Measurements from ENCODE around the gene CHCHD6.

Gene CHCHD6

GRCh38 chr3:126768903-126769302, 64.9 kb downstream of the CHCHD6 start:
- H3K9me3 Mint-ChIP-seq, result peaks cover 51% of the 10 kb centered on the region
- no peak overlapping the region for H3K27ac Mint-ChIP-seq
- TF ChIP-seq CTCF (IDR thresholded peaks at IDR 0.05), result no peak
- DNase-seq, result no peak
- no peaks in the 10 kb centered on the region for H3K4me1 Mint-ChIP-seq
- no peak overlapping the region for H3K4me3 Mint-ChIP-seq
- no peaks in the 10 kb centered on the region for H3K27me3 Mint-ChIP-seq (ENCODE audit: low read depth, poor library complexity)
- H3K36me3 Mint-ChIP-seq (ENCODE audit: low read depth), result peaks cover 54% of the 10 kb centered on the region

GRCh38 chr3:126770096-126770495, 66.1 kb downstream of the CHCHD6 start:
- DNase-seq, result no peak
- no peak overlapping the region for H3K4me3 Mint-ChIP-seq
- peaks cover 54% of the 10 kb centered on the region for H3K36me3 Mint-ChIP-seq (ENCODE audit: low read depth)
- peaks cover 51% of the 10 kb centered on the region for H3K9me3 Mint-ChIP-seq
- TF ChIP-seq CTCF (IDR thresholded peaks at IDR 0.05), result no peak
- H3K27ac Mint-ChIP-seq, result no peak overlapping the region
- H3K4me1 Mint-ChIP-seq, result no peaks in the 10 kb centered on the region
- H3K27me3 Mint-ChIP-seq (ENCODE audit: low read depth, poor library complexity), result no peaks in the 10 kb centered on the region

GRCh38 chr3:126773167-126773566, 69.1 kb downstream of the CHCHD6 start:
- H3K36me3 Mint-ChIP-seq (ENCODE audit: low read depth), result peaks cover 32% of the 10 kb centered on the region
- TF ChIP-seq CTCF (IDR thresholded peaks at IDR 0.05), result no peak
- no peaks in the 10 kb centered on the region for H3K27me3 Mint-ChIP-seq (ENCODE audit: low read depth, poor library complexity)

GRCh38 chr3:126773783-126774182, 69.7 kb downstream of the CHCHD6 start:
- Mint-ChIP-seq H3K4me1 (peaks cover 10% of the 10 kb centered on the region), H3K4me3 (no peak overlapping the region), H3K36me3 (ENCODE audit: low read depth) (peaks cover 26% of the 10 kb centered on the region), H3K27ac (no peak overlapping the region), H3K9me3 (peaks cover 40% of the 10 kb centered on the region), H3K27me3 (ENCODE audit: low read depth, poor library complexity) (no peaks in the 10 kb centered on the region)
- no peak for TF ChIP-seq CTCF (IDR thresholded peaks at IDR 0.05)
- no peak for DNase-seq

More at GRCh38 chr3:126773167-126773566, 69.1 kb downstream of the CHCHD6 start:
- peaks cover 10% of the 10 kb centered on the region for H3K4me1 Mint-ChIP-seq
- no peak overlapping the region for H3K27ac Mint-ChIP-seq
- no peak overlapping the region for H3K4me3 Mint-ChIP-seq
- no peak for DNase-seq
- H3K9me3 Mint-ChIP-seq, result peaks cover 45% of the 10 kb centered on the region

GRCh38 chr3:126777366-126777765, 73.3 kb downstream of the CHCHD6 start:
- H3K36me3 Mint-ChIP-seq (ENCODE audit: low read depth), result peaks cover 6% of the 10 kb centered on the region
- TF ChIP-seq CTCF (IDR thresholded peaks at IDR 0.05), result no peak
- no peak overlapping the region for H3K4me3 Mint-ChIP-seq
- H3K9me3 Mint-ChIP-seq, result peaks cover 5% of the 10 kb centered on the region
- DNase-seq, result no peak
- peaks cover 20% of the 10 kb centered on the region for H3K4me1 Mint-ChIP-seq
- H3K27ac Mint-ChIP-seq, result no peak overlapping the region
- no peaks in the 10 kb centered on the region for H3K27me3 Mint-ChIP-seq (ENCODE audit: low read depth, poor library complexity)

- peaks cover 2% of the 10 kb centered on the region for H3K9me3 Mint-ChIP-seq
- H3K27me3 Mint-ChIP-seq (ENCODE audit: low read depth, poor library complexity), result peaks cover 6% of the 10 kb centered on the region
- TF ChIP-seq CTCF (IDR thresholded peaks at IDR 0.05), result no peak
- peaks cover 11% of the 10 kb centered on the region for H3K36me3 Mint-ChIP-seq (ENCODE audit: low read depth)
- peaks cover 37% of the 10 kb centered on the region for H3K4me1 Mint-ChIP-seq
- H3K27ac Mint-ChIP-seq, result no peak overlapping the region
- no peak overlapping the region for H3K4me3 Mint-ChIP-seq
- DNase-seq, result no peak
Observed at GRCh38 chr3:126780666-126781065, 76.6 kb downstream of the CHCHD6 start.

All from nephron progenitor cell (in vitro differentiated cells).